Activated CD4-positive, alpha-beta T cell treated with anti-CD3 and anti-CD28 coated beads, Interleukin-2, amount 10 ng/mL, durations not matched to agents 7 days and 5 days (primary cell): Measurements from ENCODE around the gene ICA1L. TPM values are rescaled to one million over a fixed set of nuclear protein-coding genes. Genes with fewer than 3 reads are reported as not detected.
"Not testable (repeated sequence)": the region's sequence is repeated elsewhere in the genome, so short reads cannot be mapped to it uniquely, and the experiment has no call there.

Experiments used
- CTCF ChIA-PET: fragments of 350-600 bp; sonication (Branson Sonifier 250); formaldehyde crosslinking; loops from one replicate; lab custom pipeline; 2021; ENCODE audit warnings: antibody characterized with exemption; lab: Charles Lee
- POLR2A ChIA-PET: fragments of 350-600 bp; sonication (Branson Sonifier 250); formaldehyde crosslinking; loops from one replicate; lab custom pipeline; 2021; ENCODE audit warnings: antibody characterized with exemption; lab: Charles Lee
- DNase-seq: peaks from one replicate; pipeline ENCODE4 v3.0.0-alpha.2; 2020
- H3K27ac Mint-ChIP-seq: one replicate; pipeline ENCODE4 v1.8.0; 2021; ENCODE audit warnings: mild to moderate bottlenecking, moderate library complexity, mixed read lengths
- H3K27me3 Mint-ChIP-seq: one replicate; pipeline ENCODE4 v1.8.0; 2021; ENCODE audit warnings: mixed read lengths
- H3K36me3 Mint-ChIP-seq: one replicate; pipeline ENCODE4 v1.8.0; 2021; ENCODE audit warnings: low read depth, mixed read lengths
- H3K4me1 Mint-ChIP-seq: one replicate; pipeline ENCODE4 v1.8.0; 2021; ENCODE audit warnings: mixed read lengths
- H3K4me3 Mint-ChIP-seq: one replicate; pipeline ENCODE4 v1.8.0; 2021; ENCODE audit warnings: mild to moderate bottlenecking, moderate library complexity, mixed read lengths
- H3K9me3 Mint-ChIP-seq: one replicate; pipeline ENCODE4 v1.8.0; 2021; ENCODE audit warnings: mixed read lengths
- total RNA-seq, 2 experiments: library from RNA; stranded (reverse); gene quantifications; one replicate each; pipeline ENCODE4 v1.2.3, GENCODE V29; 2021

The ICA1L gene
- total RNA-seq, 2 experiments from 2014 or later = 6.6 to 7.6 TPM

- H3K27ac Mint-ChIP-seq = no peak overlapping the region
- H3K4me1 Mint-ChIP-seq = no peaks in the 10 kb centered on the region
- no peak for DNase-seq
- POLR2A ChIA-PET = no interaction called here
- CTCF ChIA-PET = no interaction called here
- H3K9me3 Mint-ChIP-seq = no peaks in the 10 kb centered on the region
- H3K4me3 Mint-ChIP-seq = no peak overlapping the region
- peaks cover 30% of the 10 kb centered on the region for H3K36me3 Mint-ChIP-seq
- H3K27me3 Mint-ChIP-seq = no peaks in the 10 kb centered on the region
Measured at GRCh38 chr2:202883987-202884675, 12.6 kb upstream of the ICA1L start.

DNA sequence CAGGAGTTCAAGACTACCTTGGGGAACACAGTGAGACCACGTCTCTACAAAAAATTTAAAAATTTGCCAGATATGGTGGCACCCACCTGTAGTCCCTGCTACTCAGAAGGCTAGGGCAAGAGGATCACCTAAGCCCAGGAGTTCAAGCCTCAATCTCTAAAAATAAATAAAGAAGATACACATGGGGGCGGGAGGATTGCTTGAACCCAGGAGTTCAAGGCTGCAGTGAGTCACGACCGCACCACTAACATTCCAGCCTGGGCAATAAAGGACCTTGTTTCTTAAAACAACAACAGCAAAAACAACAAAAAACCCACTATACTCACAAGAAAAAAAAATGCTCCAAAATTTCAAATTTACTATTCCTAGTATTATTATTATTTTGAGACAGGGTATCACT, 10.0 kb upstream of the ICA1L start:
- ChIA-PET POLR2A (no interaction called here), CTCF (interaction anchor here (1.8 kb wide), 1 partner anchor 10 kb away, joined by 4 read pairs; the partner anchor contains the start of gene ICA1L)
- Mint-ChIP-seq H3K27me3 (no peaks in the 10 kb centered on the region), H3K27ac (no peak overlapping the region), H3K36me3 (peaks cover 26% of the 10 kb centered on the region), H3K4me3 (no peak overlapping the region), H3K9me3 (no peaks in the 10 kb centered on the region), H3K4me1 (no peaks in the 10 kb centered on the region)
- DNase-seq = no peak

DNA sequence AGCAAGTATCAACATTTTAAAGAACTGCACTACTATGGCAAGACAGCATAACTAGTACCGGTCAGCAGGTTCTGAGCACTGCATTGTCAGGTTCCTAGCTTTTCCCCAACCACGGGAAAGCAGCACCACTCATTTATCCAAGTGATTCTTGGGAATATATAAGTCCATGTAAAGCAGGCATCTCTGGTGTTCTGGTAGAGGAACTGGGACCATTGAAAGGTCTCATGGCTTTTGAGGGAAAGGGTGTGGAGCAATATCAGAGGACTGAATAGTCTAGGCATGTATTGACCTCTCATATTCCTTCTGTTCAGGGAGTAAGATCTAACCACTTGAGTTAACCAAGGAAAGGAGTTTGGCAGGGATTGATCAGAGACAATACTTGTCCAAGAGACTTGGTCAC, 6.1 kb upstream of the ICA1L start:
- ChIA-PET CTCF (no interaction called here), POLR2A (interaction anchor here (0.6 kb wide), 1 partner anchor 403 kb away, joined by 4 read pairs; no protein-coding TSS in a partner anchor)
- Mint-ChIP-seq H3K4me3 (no peak overlapping the region), H3K4me1 (peaks cover 1% of the 10 kb centered on the region), H3K9me3 (no peaks in the 10 kb centered on the region), H3K36me3 (peaks cover 11% of the 10 kb centered on the region), H3K27me3 (no peaks in the 10 kb centered on the region), H3K27ac (no peak overlapping the region)
- DNase-seq = no peak

- H3K4me1 Mint-ChIP-seq = peaks cover 12% of the 10 kb centered on the region
- ChIA-PET POLR2A (interaction anchor here (0.6 kb wide), 2 partner anchors 86 to 379 kb away, joined by 3 read pairs; no protein-coding TSS in a partner anchor), CTCF (interaction anchor here (0.6 to 1.5 kb wide), 7 partner anchors 10 to 282 kb away, joined by 3 to 5 read pairs (median 4); no protein-coding TSS in a partner anchor)
- peak overlapping the region; percentile 90 for H3K27ac Mint-ChIP-seq
- H3K27me3 Mint-ChIP-seq = no peaks in the 10 kb centered on the region
- peak; percentile 74 for DNase-seq
- H3K36me3 Mint-ChIP-seq = no peaks in the 10 kb centered on the region
- H3K4me3 Mint-ChIP-seq = peak overlapping the region; percentile 88
- H3K9me3 Mint-ChIP-seq = no peaks in the 10 kb centered on the region
Measured at GRCh38 chr2:202870431-202871299, 901 bp downstream of the ICA1L start.

- H3K36me3 Mint-ChIP-seq = no peaks in the 10 kb centered on the region
- H3K4me1 Mint-ChIP-seq = no peaks in the 10 kb centered on the region
- no peaks in the 10 kb centered on the region for H3K27me3 Mint-ChIP-seq
- H3K4me3 Mint-ChIP-seq = no peak overlapping the region
- DNase-seq = no peak
- no peaks in the 10 kb centered on the region for H3K9me3 Mint-ChIP-seq
- CTCF ChIA-PET = interaction anchor here (0.6 kb wide), 1 partner anchor 479 kb away, joined by 4 read pairs; no protein-coding TSS in a partner anchor
- H3K27ac Mint-ChIP-seq = no peak overlapping the region
- POLR2A ChIA-PET = no interaction called here
Measured at GRCh38 chr2:202861987-202862386, 9.6 kb downstream of the ICA1L start.

GRCh38 chr2:202858601-202859000, 13.0 kb downstream of the ICA1L start:
- no peak overlapping the region for H3K27ac Mint-ChIP-seq
- H3K9me3 Mint-ChIP-seq = no peaks in the 10 kb centered on the region

GRCh38 chr2:202849343-202849742, 22.2 kb downstream of the ICA1L start:
- DNase-seq, H3K4me3 Mint-ChIP-seq, H3K27ac Mint-ChIP-seq, CTCF ChIA-PET, H3K36me3 Mint-ChIP-seq, H3K27me3 Mint-ChIP-seq, H3K9me3 Mint-ChIP-seq, H3K4me1 Mint-ChIP-seq, POLR2A ChIA-PET: not testable (repeated sequence)

More at GRCh38 chr2:202858601-202859000, 13.0 kb downstream of the ICA1L start:
- CTCF ChIA-PET = no interaction called here
- Mint-ChIP-seq H3K4me3 (no peak overlapping the region), H3K36me3 (peaks cover 1% of the 10 kb centered on the region), H3K4me1 (no peaks in the 10 kb centered on the region), H3K27me3 (peaks cover 2% of the 10 kb centered on the region)
- no peak for DNase-seq
- POLR2A ChIA-PET = no interaction called here

- Mint-ChIP-seq H3K9me3 (peaks cover 8% of the 10 kb centered on the region), H3K4me3 (no peak overlapping the region), H3K27ac (no peak overlapping the region), H3K4me1 (peaks cover 6% of the 10 kb centered on the region), H3K36me3 (no peaks in the 10 kb centered on the region), H3K27me3 (no peaks in the 10 kb centered on the region)
- CTCF ChIA-PET = no interaction called here
- POLR2A ChIA-PET = no interaction called here
- DNase-seq = no peak
Measured at GRCh38 chr2:202848813-202849212, 22.8 kb downstream of the ICA1L start.

GRCh38 chr2:202847693-202848524, 23.7 kb downstream of the ICA1L start:
- Mint-ChIP-seq H3K4me3 (no peak overlapping the region), H3K4me1 (peaks cover 6% of the 10 kb centered on the region), H3K27ac (no peak overlapping the region), H3K27me3 (no peaks in the 10 kb centered on the region), H3K9me3 (peaks cover 12% of the 10 kb centered on the region), H3K36me3 (peaks cover 6% of the 10 kb centered on the region)
- CTCF ChIA-PET = interaction anchor here (1.2 kb wide), 1 partner anchor 23 kb away, joined by 3 read pairs; no protein-coding TSS in a partner anchor
- POLR2A ChIA-PET = no interaction called here
- DNase-seq = no peak

DNA sequence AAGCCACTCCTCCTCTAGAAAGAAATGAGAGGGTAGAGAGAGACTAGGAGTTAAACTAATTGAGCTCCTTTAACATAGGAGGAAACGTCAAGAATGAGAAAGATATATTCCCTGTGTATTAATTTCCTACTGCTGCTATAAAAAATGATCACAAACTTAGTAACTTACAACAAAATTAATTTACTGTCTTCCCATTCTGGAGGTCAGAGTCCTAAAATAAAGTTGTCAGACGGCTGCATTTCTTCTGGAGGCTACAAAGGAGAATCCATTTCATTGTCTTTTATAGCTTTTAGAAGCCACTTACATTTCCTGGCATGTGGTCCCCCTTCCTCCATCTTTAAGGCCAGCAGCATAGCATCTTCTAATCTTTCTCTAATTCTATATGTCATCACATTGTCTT, 26.9 kb downstream of the ICA1L start:
- POLR2A ChIA-PET = no interaction called here
- no peaks in the 10 kb centered on the region for H3K27me3 Mint-ChIP-seq
- H3K36me3 Mint-ChIP-seq = peaks cover 9% of the 10 kb centered on the region
- peaks cover 6% of the 10 kb centered on the region for H3K4me1 Mint-ChIP-seq
- H3K27ac Mint-ChIP-seq = no peak overlapping the region
- CTCF ChIA-PET = interaction anchor here (1.1 kb wide), 1 partner anchor 46 kb away, joined by 4 read pairs; no protein-coding TSS in a partner anchor
- DNase-seq = no peak
- no peak overlapping the region for H3K4me3 Mint-ChIP-seq
- peaks cover 22% of the 10 kb centered on the region for H3K9me3 Mint-ChIP-seq

DNA sequence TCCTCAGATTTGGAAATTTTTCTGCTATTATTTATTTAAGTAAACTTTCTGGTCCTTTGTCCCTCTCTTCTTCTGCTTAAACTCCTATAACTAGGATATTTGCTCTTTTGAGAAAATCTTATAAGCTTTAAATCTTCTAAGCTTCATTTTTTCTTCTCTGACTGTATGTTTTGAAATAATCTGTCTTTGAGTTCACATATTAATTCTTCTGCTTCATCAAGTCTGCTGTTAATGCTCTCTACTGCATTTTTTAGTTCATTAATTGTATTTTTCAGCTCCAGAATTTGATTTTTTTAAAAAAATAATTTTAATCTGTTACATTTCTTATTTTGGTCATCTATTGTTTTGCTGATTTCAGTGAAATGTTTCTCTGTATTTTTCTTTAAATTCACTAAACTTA, 28.9 kb downstream of the ICA1L start:
- Mint-ChIP-seq H3K4me1 (no peaks in the 10 kb centered on the region), H3K27me3 (no peaks in the 10 kb centered on the region), H3K36me3 (peaks cover 9% of the 10 kb centered on the region), H3K4me3 (no peak overlapping the region), H3K27ac (no peak overlapping the region), H3K9me3 (peaks cover 20% of the 10 kb centered on the region)
- no peak for DNase-seq
- CTCF ChIA-PET = interaction anchor here (0.6 to 1.1 kb wide), 2 partner anchors 9 to 19 kb away, joined by 3 to 4 read pairs; no protein-coding TSS in a partner anchor
- POLR2A ChIA-PET = no interaction called here
